Cerebellar cortex (tissue), 1 donor: Measurements from ENCODE around the gene CSNK1D.
A peak's percentile ranks its signal among the peaks of the same experiment; 100 is the strongest.

Experiments used
- DNase-seq: peaks from one replicate; pipeline ENCODE4 v3.0.0-alpha.2; 2015; ENCODE audit warnings: low spot score

Gene CSNK1D

GRCh38 chr17:82310877-82311276, 37.4 kb upstream of the CSNK1D start:
- no peak for DNase-seq

GRCh38 chr17:82309656-82310570, 36.4 kb upstream of the CSNK1D start:
- DNase-seq = no peak

GRCh38 chr17:82305727-82306300, 32.3 kb upstream of the CSNK1D start:
- DNase-seq = no peak

- DNase-seq = no peak
These were observed 31.6 kb upstream of the CSNK1D start for GRCh38 chr17:82304826-82305726.

- DNase-seq = no peak
These were observed 30.7 kb upstream of the CSNK1D start for GRCh38 chr17:82303944-82304808.

GRCh38 chr17:82302991-82303943, 29.8 kb upstream of the CSNK1D start:
- DNase-seq = no peak

GRCh38 chr17:82302568-82302963, 29.1 kb upstream of the CSNK1D start:
- no peak for DNase-seq

GRCh38 chr17:82301916-82302567, 28.5 kb upstream of the CSNK1D start:
- DNase-seq = no peak

GRCh38 chr17:82301300-82301915, 27.9 kb upstream of the CSNK1D start:
- no peak for DNase-seq

- DNase-seq = peak; percentile 48
These were observed 27.3 kb upstream of the CSNK1D start for GRCh38 chr17:82300707-82301270.

GRCh38 chr17:82300228-82300627, 26.7 kb upstream of the CSNK1D start:
- DNase-seq = no peak

GRCh38 chr17:82299452-82299851, 26.0 kb upstream of the CSNK1D start:
- DNase-seq = peak; percentile 54

GRCh38 chr17:82298538-82299421, 25.3 kb upstream of the CSNK1D start:
- no peak for DNase-seq

- DNase-seq = peak; percentile 74
These were observed 24.4 kb upstream of the CSNK1D start for GRCh38 chr17:82297714-82298537.

- DNase-seq = peak; percentile 79
These were observed 23.8 kb upstream of the CSNK1D start for GRCh38 chr17:82297280-82297713.

- DNase-seq = no peak
These were observed 23.2 kb upstream of the CSNK1D start for GRCh38 chr17:82296511-82297279.
